Upper lobe of right lung (tissue), 1 donor: ENCODE data around the gene CHRDL2. TPM values are rescaled to one million over a fixed set of nuclear protein-coding genes. Genes with fewer than 3 reads are reported as not detected.

Experiments used
- ATAC-seq: fragments of 200-7000 bp; cut with Tn5 transposase; one replicate; pipeline ENCODE4 v1.9.1; 2020; ENCODE audit warnings: mild to moderate bottlenecking, moderate library complexity
- DNase-seq: peaks from one replicate; pipeline ENCODE4 v3.0.0-alpha.2; 2020
- H3K27ac ChIP-seq: fragments of 200-600 bp; one replicate; pipeline ENCODE4 v1.8.0; 2022
- H3K27me3 ChIP-seq: fragments of 200-600 bp; one replicate; pipeline ENCODE4 v1.8.0; 2022; ENCODE audit warnings: mild to moderate bottlenecking
- H3K36me3 ChIP-seq: fragments of 200-600 bp; one replicate; pipeline ENCODE4 v1.8.0; 2022
- H3K4me1 ChIP-seq: fragments of 200-600 bp; one replicate; pipeline ENCODE4 v1.8.0; 2022
- H3K4me3 ChIP-seq: fragments of 200-600 bp; one replicate; pipeline ENCODE4 v1.8.0; 2022; ENCODE audit warnings: mild to moderate bottlenecking
- H3K9me3 ChIP-seq: fragments of 200-600 bp; one replicate; pipeline ENCODE4 v1.8.0; 2022
- intact Hi-C: fragments of 100-400 bp; cut with DNase I; formaldehyde crosslinking; loops from one replicate; pipeline ENCODE4 v1.11.0; 2022
- total RNA-seq: library from RNA; stranded (reverse); fragmentation: NEBNext Ultra II Directional; extraction: Animal tissue kit (Norgen Biotek cat#: 25700); gene quantifications from one replicate; pipeline ENCODE4 v1.2.1, GENCODE V29; 2021
- TF ChIP-seq, protein P1 (sequence below): fragments of 200-600 bp; IDR thresholded peaks from one replicate; pipeline ENCODE4 v1.8.0; 2022; ENCODE audit warnings: antibody characterized with exemption
- donor health status: DM: no; HTN: yes; CAD: no; lungs with severe emphysema.

Gene CHRDL2
- total RNA-seq, 1 donor from 2014 or later = 1.6 TPM

DNA sequence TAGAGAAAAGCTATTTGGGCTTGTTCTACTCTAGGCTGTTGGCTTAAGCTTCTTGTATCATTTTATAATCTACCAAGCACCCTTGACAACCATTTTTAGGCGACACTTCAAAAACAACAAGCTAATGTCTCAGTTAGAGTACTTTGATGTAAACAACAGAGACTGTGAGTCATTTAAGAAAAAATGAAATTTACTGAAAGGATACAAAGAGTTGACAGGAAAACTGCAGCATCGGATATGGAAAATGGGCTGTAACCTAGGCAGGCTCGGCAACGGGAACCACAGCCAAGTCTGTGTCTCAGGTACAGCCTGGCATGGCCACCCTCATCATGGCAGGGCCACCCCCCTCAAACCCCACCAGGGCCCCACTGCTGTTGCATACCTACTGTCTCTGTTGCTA lies 13.1 kb upstream of the CHRDL2 start:
- Histone ChIP-seq H3K4me3 (no peak overlapping the region), H3K36me3 (no peaks in the 10 kb centered on the region), H3K27ac (no peak overlapping the region), H3K4me1 (peaks cover 8% of the 10 kb centered on the region), H3K9me3 (no peaks in the 10 kb centered on the region), H3K27me3 (no peaks in the 10 kb centered on the region)
- TF ChIP-seq, protein P1, sequence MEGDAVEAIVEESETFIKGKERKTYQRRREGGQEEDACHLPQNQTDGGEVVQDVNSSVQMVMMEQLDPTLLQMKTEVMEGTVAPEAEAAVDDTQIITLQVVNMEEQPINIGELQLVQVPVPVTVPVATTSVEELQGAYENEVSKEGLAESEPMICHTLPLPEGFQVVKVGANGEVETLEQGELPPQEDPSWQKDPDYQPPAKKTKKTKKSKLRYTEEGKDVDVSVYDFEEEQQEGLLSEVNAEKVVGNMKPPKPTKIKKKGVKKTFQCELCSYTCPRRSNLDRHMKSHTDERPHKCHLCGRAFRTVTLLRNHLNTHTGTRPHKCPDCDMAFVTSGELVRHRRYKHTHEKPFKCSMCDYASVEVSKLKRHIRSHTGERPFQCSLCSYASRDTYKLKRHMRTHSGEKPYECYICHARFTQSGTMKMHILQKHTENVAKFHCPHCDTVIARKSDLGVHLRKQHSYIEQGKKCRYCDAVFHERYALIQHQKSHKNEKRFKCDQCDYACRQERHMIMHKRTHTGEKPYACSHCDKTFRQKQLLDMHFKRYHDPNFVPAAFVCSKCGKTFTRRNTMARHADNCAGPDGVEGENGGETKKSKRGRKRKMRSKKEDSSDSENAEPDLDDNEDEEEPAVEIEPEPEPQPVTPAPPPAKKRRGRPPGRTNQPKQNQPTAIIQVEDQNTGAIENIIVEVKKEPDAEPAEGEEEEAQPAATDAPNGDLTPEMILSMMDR = no peak
- ATAC-seq (no peak), DNase-seq (no peak)
- intact Hi-C loops = no loop called here

DNA sequence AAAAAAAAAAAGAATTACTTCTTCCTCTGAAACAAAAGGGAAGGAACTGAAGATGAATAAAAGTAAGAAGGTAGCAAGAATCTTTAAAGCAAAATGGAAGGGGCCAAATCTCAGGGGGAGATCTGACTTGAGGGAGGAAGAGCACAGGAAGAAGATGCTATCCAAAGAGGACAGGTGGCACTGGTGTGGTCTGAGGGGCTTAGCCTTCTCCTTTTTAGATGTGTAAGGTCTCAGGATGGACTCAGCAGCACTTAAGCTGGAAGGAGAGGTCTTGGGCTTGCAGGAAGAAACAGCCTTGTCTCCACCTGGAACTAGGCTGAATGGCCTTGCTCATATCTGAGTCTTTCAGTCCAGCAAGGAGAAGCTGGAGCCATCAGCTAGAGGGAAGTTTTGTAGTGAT lies 12.4 kb upstream of the CHRDL2 start:
- Histone ChIP-seq H3K27ac (no peak overlapping the region), H3K9me3 (no peaks in the 10 kb centered on the region), H3K4me3 (no peak overlapping the region), H3K36me3 (no peaks in the 10 kb centered on the region), H3K27me3 (no peaks in the 10 kb centered on the region), H3K4me1 (peaks cover 8% of the 10 kb centered on the region)
- TF ChIP-seq, protein P1 = no peak
- intact Hi-C loops = no loop called here
- ATAC-seq (no peak), DNase-seq (no peak)

DNA sequence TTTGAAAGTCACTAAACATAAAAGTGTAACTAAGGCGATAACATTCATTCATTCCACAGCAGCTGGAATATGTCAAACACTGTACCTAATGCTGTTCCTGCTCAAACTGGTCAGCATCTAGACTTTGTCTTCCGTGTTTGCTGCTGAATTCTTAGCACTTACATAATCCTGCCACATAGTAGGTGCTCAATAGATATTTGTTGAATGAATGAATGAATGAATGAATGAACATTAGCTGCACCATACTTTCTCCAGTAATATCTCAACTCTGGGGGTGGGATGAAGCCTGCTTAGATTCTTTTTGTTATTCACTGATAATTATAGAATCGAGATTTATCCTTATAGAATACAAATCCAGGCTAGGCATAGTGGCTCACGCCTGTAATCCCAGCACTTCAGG lies 10.8 kb upstream of the CHRDL2 start:
- DNase-seq (no peak), ATAC-seq (no peak)
- Histone ChIP-seq H3K36me3 (no peaks in the 10 kb centered on the region), H3K9me3 (no peaks in the 10 kb centered on the region), H3K27me3 (no peaks in the 10 kb centered on the region), H3K27ac (no peak overlapping the region), H3K4me1 (no peaks in the 10 kb centered on the region), H3K4me3 (no peak overlapping the region)
- intact Hi-C loops = no loop called here
- TF ChIP-seq, protein P1 = no peak

DNA sequence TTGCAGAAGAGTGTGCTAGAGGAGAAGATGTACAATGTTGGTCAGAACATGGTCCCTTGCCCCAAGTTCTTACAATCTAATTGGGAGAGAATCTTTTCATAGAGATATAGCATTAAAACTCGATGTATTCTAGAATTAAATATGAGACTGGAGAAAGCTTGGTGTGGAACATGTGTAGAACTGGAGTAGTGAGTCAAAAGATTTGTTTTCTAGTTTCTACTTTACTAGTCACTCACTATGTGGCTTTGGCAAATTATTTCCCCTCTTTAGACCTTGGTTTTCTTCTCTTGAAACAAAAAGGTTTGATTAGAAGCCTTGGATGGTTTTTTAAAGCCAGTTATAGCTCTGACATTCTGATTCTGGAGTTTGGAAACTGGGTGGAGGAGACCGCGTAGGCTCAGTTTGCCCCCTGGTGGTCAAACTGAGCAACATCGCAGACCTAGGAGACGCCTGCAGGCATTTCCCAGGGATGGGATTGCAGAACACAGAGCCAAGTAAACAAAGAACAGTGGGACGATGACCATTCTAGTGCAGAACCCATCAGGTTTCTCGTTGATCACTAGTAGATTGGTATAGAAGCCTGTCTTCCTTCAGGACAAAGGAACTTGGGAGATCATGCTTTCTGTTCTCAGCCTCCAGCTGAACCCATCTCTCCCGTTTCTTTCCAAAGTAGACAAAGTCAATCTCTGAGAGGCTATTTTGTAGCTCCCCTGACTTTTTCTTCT lies 8.5 kb upstream of the CHRDL2 start:
- Histone ChIP-seq H3K4me3 (no peak overlapping the region), H3K27me3 (peaks cover 8% of the 10 kb centered on the region), H3K27ac (no peak overlapping the region), H3K4me1 (no peaks in the 10 kb centered on the region), H3K9me3 (no peaks in the 10 kb centered on the region), H3K36me3 (no peaks in the 10 kb centered on the region)
- intact Hi-C loops = no loop called here
- TF ChIP-seq, protein P1 = peak; percentile 91
- ATAC-seq = peak; percentile 98
- DNase-seq = no peak

DNA sequence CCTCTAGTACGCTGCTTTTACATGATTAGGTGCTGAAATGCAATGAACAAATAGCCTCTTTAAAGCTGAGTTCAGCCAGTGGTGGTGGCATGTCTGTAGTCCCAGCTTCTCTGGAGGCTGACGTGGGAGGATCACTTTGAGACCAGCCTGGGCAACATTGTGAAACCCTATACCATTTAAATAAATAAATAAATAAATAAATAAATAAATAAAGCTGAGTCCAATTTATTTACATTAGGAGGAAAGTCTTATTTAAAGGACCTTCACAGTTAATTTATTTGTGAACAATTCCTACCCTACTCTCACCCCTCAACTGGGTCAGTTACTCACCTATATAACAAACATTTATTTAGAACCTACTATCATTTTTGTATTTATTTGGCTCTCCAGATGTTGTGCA lies 4.8 kb upstream of the CHRDL2 start:
- Histone ChIP-seq H3K4me1 (peaks cover 5% of the 10 kb centered on the region), H3K9me3 (no peaks in the 10 kb centered on the region), H3K36me3 (no peaks in the 10 kb centered on the region), H3K4me3 (no peak overlapping the region), H3K27ac (no peak overlapping the region), H3K27me3 (peaks cover 33% of the 10 kb centered on the region)
- intact Hi-C loops = no loop called here
- ATAC-seq (no peak), DNase-seq (no peak)
- TF ChIP-seq, protein P1 = no peak
